Adipocyte (in vitro differentiated cells): ENCODE data around the gene TRPC4AP.
"Not testable (repeated sequence)": the region's sequence is repeated elsewhere in the genome, so short reads cannot be mapped to it uniquely, and the experiment has no call there.

ENCODE experiments used
- DNase-seq: peaks from one replicate; pipeline ENCODE4 v3.0.0-alpha.2; 2015; ENCODE audit warnings: low read depth
- H3K27me3 ChIP-seq: replicated peaks from 2 replicates; pipeline ENCODE4 v1.7.0; 2013; ENCODE audit warnings: mild to moderate bottlenecking, low read length, moderate library complexity; ENCODE audit not compliant: control insufficient read depth, insufficient read depth
- H3K36me3 ChIP-seq: 2 replicates; pipeline ENCODE4 v1.7.0; 2013; ENCODE audit warnings: low read length, mild to moderate bottlenecking, moderate library complexity; ENCODE audit not compliant: control insufficient read depth, insufficient read depth, severe bottlenecking
- H3K4me1 ChIP-seq: 2 replicates; pipeline ENCODE4 v1.7.0; 2013; ENCODE audit warnings: mild to moderate bottlenecking, low read length, moderate library complexity; ENCODE audit not compliant: control insufficient read depth, insufficient read depth
- H3K4me3 ChIP-seq: 2 replicates; pipeline ENCODE4 v1.7.0; 2013; ENCODE audit warnings: mild to moderate bottlenecking, low read length, moderate library complexity
- H3K9ac ChIP-seq: 2 replicates; pipeline ENCODE4 v1.7.0; 2013; ENCODE audit warnings: mild to moderate bottlenecking, low read length, moderate library complexity
- H3K9me3 ChIP-seq: 2 replicates; pipeline ENCODE4 v1.7.0; 2013; ENCODE audit warnings: mild to moderate bottlenecking, low read length, moderate library complexity; ENCODE audit not compliant: control insufficient read depth

TRPC4AP gene

DNA sequence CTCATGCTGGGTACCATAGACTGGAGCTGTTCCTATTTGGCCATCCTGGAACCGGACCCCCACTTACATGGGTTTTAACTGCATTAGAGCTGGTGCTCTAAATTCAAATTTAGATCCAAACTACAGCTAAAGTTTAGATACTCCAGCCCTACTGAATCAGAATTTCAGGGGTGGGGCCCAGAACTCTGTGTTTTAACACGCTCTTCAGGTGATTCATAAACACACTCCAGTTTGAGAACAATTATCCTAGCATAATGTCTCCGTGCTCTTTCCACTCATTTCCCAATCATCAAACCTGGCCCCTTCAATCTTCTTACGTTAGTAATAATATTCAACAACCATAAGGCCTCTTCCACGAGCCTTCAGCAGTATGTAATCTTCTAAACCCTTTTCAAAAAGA lies 15.3 kb downstream of the TRPC4AP start:
- Histone ChIP-seq H3K27me3 (no peaks in the 10 kb centered on the region), H3K36me3 (peaks cover 20% of the 10 kb centered on the region), H3K4me1 (no peaks in the 10 kb centered on the region), H3K4me3 (no peak overlapping the region), H3K9me3 (no peaks in the 10 kb centered on the region), H3K9ac (no peak overlapping the region)
- no peak for DNase-seq

DNA sequence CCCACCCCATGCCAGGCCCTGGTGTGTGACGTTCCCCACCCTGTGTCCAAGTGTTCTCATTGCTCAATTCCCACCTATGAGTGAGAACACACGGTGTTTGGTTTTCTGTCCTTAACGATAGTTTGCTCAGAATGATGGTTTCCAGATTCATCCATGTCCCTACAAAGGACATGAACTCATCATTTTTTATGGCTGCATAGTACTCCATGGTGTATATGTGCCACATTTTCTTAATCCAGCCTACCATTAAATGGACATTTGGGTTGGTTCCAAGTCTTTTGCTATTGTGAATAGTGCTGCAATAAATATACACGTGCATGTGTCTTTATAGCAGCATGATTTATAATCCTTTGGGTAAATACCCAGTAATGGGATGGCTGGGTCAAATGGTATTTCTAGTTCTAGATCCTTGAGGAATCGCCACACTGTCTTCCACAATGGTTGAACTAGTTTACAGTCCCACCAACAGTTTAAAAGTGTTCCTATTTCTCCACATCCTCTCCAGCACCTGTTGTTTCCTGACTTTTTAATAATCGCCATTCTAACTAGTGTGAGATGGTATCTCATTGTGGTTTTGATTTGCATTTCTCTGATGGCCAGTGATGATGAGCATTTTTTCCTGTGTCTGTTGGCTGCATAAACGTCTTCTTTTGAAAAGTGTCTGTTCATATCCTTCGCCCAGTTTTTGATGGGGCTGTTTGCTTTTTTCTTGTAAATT lies 21.0 kb downstream of the TRPC4AP start:
- H3K27me3 ChIP-seq, H3K4me1 ChIP-seq, H3K9me3 ChIP-seq, H3K9ac ChIP-seq, H3K4me3 ChIP-seq, DNase-seq: not testable (repeated sequence)
- peaks cover 24% of the 10 kb centered on the region for H3K36me3 ChIP-seq

DNA sequence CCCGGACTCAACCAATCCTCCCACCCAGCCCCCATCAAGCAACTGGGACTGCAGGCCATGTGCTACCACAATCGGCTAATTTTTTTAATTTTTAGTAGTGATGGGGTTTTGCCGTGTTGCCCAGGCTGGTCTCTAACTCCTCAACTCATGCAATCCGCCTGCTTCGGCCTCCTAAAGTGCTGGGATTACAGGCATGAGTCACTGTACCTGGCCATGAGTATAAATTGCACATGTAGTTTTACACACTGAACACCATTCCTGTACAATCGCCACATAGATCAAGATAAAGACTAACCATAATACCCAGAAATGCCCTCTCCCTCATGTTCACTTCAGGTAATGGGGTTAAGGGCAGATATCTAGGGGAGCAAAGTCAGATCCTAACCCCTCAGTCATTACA lies 26.4 kb downstream of the TRPC4AP start:
- Histone ChIP-seq H3K27me3 (no peaks in the 10 kb centered on the region), H3K9ac (no peak overlapping the region), H3K9me3 (no peaks in the 10 kb centered on the region), H3K4me3 (no peak overlapping the region), H3K4me1 (peaks cover 9% of the 10 kb centered on the region), H3K36me3 (peaks cover 47% of the 10 kb centered on the region)
- DNase-seq = no peak

DNA sequence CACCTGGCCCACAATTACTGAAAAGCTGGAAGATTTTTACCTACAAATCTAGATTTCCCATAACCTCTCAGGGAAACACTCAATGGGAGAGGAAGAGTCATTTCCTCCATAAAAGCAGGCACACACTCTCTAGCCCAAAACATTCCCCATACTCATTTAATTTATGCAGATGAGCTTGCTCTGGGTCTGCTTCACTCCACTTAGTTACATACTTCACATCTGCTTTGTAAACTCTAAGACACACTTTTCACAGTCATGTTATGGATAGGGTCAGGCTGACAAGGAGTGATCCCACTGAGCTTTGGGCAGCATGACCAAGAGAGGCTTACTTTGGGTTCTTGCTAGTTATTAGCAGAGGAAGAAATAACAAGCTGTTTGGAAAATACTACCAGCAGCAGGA lies 27.4 kb downstream of the TRPC4AP start:
- Histone ChIP-seq H3K9me3 (no peaks in the 10 kb centered on the region), H3K4me1 (peaks cover 9% of the 10 kb centered on the region), H3K36me3 (peaks cover 44% of the 10 kb centered on the region), H3K27me3 (no peaks in the 10 kb centered on the region), H3K9ac (no peak overlapping the region), H3K4me3 (no peak overlapping the region)
- DNase-seq = no peak

DNA sequence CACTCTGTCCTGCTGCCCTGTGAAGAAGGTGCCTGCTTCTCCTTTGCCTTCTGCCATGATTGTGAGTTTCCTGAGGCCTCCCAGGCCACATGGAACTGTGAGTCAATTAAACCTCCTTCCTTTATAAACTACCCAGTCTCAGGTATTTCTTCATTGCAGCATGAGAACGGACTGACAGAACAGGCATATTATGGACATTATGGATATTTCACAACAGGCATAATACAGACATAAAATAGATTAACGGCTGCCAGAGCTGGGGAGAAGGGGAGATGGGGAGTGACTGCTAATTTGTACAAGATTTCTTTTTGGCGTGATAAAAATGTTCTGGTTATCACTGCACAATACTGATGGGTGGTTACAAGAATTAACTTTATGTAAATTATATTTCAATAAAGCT lies 29.4 kb downstream of the TRPC4AP start:
- DNase-seq = no peak
- H3K4me1 ChIP-seq = peaks cover 9% of the 10 kb centered on the region

DNA sequence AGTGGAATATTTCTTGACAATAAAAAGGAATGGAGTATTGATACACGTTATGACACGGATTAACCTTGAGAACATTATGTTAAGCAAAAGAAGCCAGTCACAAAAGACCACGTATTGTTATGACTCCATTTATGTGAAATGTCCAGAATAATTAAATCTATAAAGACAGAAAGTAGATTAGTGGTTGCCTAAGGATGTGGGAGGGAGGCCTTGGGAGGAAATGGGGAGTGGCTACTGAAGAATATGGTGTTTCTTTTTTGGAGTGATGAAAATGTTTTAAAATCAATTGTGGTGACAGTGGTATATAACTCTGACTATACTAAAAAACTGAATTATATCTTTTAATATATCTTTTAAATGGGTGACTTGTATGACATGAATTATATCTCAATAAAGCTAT lies 30.1 kb downstream of the TRPC4AP start:
- H3K9ac ChIP-seq = no peak overlapping the region
- DNase-seq = no peak
- H3K4me1 ChIP-seq = peaks cover 9% of the 10 kb centered on the region
- no peak overlapping the region for H3K4me3 ChIP-seq
- H3K9me3 ChIP-seq = no peaks in the 10 kb centered on the region
- peaks cover 29% of the 10 kb centered on the region for H3K36me3 ChIP-seq
- H3K27me3 ChIP-seq = no peaks in the 10 kb centered on the region

More for the DNA sequence above, 29.4 kb downstream of the TRPC4AP start:
- Histone ChIP-seq H3K36me3 (peaks cover 36% of the 10 kb centered on the region), H3K9ac (no peak overlapping the region), H3K9me3 (no peaks in the 10 kb centered on the region), H3K4me3 (no peak overlapping the region), H3K27me3 (no peaks in the 10 kb centered on the region)

DNA sequence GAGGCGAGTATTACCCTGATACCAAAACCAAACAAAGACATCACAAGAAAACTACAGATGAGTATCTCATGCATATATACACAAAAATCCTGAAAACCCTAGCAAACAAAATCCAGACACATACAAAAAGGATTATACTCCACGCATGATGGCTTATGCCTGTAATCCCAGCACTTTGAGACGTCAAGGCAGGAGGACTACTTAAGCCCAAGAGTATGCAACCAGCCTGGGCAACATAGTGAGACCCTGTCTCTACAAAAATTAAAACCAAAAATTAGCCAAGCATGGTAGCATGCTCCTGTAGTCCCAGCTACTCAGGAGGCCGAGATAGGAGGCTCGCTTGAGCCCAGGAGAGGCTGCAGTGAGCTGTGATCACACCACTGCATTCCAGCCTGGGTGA lies 32.4 kb downstream of the TRPC4AP start:
- Histone ChIP-seq H3K27me3 (no peaks in the 10 kb centered on the region), H3K9ac (no peak overlapping the region), H3K4me1 (peaks cover 13% of the 10 kb centered on the region), H3K36me3 (peaks cover 16% of the 10 kb centered on the region), H3K9me3 (no peaks in the 10 kb centered on the region), H3K4me3 (no peak overlapping the region)
- DNase-seq = no peak

DNA sequence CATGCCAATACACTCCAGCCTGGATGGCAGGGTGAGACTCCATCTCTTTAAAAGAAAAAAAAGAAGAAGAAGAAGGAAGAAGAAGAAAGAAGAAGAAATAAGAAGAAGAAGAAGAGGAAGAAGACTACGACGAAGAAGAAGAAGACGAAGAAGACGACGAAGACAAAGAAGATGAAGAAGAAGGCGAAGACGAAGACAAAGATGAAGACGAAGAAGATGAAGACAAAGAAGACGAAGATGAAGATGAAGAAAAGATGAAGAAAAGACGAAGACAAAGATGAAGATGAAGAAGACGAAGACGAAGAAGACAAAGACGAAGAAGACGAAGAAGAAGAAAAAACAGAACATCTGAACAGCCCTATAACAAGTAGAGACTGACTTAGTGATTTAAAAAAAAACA lies 33.0 kb downstream of the TRPC4AP start:
- no peaks in the 10 kb centered on the region for H3K9me3 ChIP-seq
- no peak for DNase-seq
- no peak overlapping the region for H3K9ac ChIP-seq
- H3K27me3 ChIP-seq = no peaks in the 10 kb centered on the region
- H3K36me3 ChIP-seq = peaks cover 18% of the 10 kb centered on the region
- H3K4me1 ChIP-seq = peaks cover 18% of the 10 kb centered on the region
- H3K4me3 ChIP-seq = no peak overlapping the region

DNA sequence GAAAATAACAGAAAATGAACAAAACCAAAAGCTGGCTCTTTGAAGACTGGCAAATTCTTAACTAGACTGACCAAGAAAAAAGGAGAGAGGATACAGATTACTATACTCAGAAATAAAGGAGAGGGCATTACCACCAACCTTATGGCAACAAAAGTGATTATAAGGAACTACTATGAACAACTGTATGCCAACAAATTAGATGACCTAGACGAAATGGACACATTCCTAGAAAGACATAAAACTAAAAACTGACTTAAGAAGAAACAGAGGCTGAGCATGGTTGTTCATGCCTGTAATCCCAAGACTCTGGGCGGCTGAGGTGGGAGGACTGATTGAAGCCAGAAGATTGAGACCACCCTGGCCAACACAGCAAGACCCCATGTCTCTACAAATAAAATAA lies 33.5 kb downstream of the TRPC4AP start:
- DNase-seq = no peak
- Histone ChIP-seq H3K4me3 (no peak overlapping the region), H3K27me3 (no peaks in the 10 kb centered on the region), H3K9me3 (no peaks in the 10 kb centered on the region), H3K4me1 (peaks cover 23% of the 10 kb centered on the region), H3K9ac (no peak overlapping the region), H3K36me3 (peaks cover 23% of the 10 kb centered on the region)

DNA sequence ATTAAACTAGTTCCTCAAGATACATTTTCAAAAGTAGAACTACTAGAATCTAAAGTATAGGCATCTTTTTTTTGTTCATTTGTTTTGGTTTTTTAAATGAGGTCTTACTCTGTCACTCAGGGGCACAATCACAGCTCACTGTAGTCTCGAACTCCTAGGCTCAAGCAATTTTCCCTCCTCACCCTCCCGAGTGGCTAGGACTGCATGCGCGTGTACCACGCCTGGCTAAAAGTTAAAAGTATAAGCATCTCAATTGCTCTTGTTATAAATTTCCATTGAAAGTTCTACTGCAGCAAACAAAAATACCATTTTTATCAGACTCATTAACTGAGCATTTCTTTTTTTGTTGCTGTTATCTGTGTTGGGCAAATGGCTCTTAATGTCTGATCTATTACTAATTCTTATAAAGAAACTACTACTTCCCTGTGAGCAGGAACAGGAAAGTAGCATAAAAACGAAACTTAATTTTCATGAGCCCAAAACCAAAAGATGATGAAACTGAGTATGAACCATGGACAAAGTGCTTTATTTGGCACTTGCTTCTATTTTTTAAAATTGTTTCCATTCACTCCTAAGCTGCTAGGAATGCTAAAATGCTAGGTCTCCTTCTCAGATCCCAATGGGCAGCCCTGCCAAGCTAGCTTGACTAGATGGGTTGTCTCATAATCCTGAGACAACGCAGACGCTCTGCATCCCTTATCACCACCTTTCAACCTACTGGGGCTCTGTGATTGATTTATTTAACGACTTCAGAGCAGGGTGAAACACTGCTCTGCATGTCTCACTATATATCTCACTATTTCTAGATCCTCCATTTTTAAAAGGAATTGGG lies 36.9 kb downstream of the TRPC4AP start:
- DNase-seq = peak; percentile 84
- H3K9me3 ChIP-seq = no peaks in the 10 kb centered on the region
- H3K36me3 ChIP-seq = peaks cover 27% of the 10 kb centered on the region
- H3K9ac ChIP-seq = peak overlapping the region; percentile 68
- peak overlapping the region; percentile 61 for H3K4me3 ChIP-seq
- peaks cover 27% of the 10 kb centered on the region for H3K4me1 ChIP-seq
- H3K27me3 ChIP-seq = no peaks in the 10 kb centered on the region

DNA sequence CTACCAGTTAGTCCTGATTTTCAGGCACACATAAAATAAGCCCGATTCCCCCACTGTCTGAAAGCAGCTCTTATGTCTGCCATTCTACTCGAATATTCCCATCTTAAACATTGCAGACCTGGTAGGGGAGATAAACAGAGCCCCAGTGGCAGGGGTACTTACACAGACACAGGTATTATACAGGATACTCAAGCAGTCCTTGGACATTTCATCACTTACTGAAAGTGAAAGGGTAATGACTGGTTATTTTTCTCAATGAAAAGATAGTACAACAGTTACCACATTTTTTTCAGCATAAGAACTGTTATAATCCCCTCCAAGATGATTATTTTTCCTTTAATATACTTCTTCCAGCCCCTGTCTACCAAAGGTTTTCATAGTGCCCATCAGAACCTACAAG lies 37.8 kb downstream of the TRPC4AP start:
- H3K4me3 ChIP-seq = peak overlapping the region; percentile 61
- H3K9me3 ChIP-seq = no peaks in the 10 kb centered on the region
- H3K4me1 ChIP-seq = peaks cover 27% of the 10 kb centered on the region
- no peak overlapping the region for H3K9ac ChIP-seq
- H3K36me3 ChIP-seq = peaks cover 34% of the 10 kb centered on the region
- no peak for DNase-seq
- no peaks in the 10 kb centered on the region for H3K27me3 ChIP-seq
